Bronchial epithelial cell (primary cell): Measurements from ENCODE around the gene BMERB1. TPM values are rescaled to one million over a fixed set of nuclear protein-coding genes. Genes with fewer than 3 reads are reported as not detected.
A peak's percentile ranks its signal among the peaks of the same experiment; 100 is the strongest.
"Not testable (repeated sequence)": the region's sequence is repeated elsewhere in the genome, so short reads cannot be mapped to it uniquely, and the experiment has no call there.

ENCODE experiments used
- DNase-seq: peaks from one replicate; pipeline ENCODE4 v3.0.0-alpha.2; 2010; ENCODE audit warnings: low read depth
- FAIRE-seq: peaks from 2 replicates; lab custom pipeline; 2011; peaks lifted over from hg19 to GRCh38; lab: Jason Lieb, UNC
- H3K27me3 ChIP-seq: 2 replicates; pipeline ENCODE4 v1.5.1; 2011; ENCODE audit warnings: low read length; ENCODE audit not compliant: control insufficient read depth, insufficient read depth
- H3K36me3 ChIP-seq: 2 replicates; pipeline ENCODE4 v1.5.1; 2011; ENCODE audit warnings: low read length; ENCODE audit not compliant: control insufficient read depth, insufficient read depth
- H3K4me3 ChIP-seq: 2 replicates; pipeline ENCODE4 v1.5.1; 2011; ENCODE audit warnings: mild to moderate bottlenecking, low read depth, low read length, control low read depth
- total RNA-seq: library from RNA; depleted of rRNA; stranded (reverse); fragments of >200 nt; gene quantifications from 2 replicates; pipeline ENCODE4 v1.2.1, GENCODE V29; 2014
- TF ChIP-seq, protein P1 (sequence below): IDR thresholded peaks from 2 replicates; pipeline ENCODE4 v1.5.1; 2011; ENCODE audit warnings: mild to moderate bottlenecking, moderate library complexity, low read length, control low read depth, inconsistent platforms; ENCODE audit not compliant: insufficient read depth, severe bottlenecking

BMERB1 gene
- total RNA-seq, 1 donor from 2014 or later = 8.4 TPM

DNA sequence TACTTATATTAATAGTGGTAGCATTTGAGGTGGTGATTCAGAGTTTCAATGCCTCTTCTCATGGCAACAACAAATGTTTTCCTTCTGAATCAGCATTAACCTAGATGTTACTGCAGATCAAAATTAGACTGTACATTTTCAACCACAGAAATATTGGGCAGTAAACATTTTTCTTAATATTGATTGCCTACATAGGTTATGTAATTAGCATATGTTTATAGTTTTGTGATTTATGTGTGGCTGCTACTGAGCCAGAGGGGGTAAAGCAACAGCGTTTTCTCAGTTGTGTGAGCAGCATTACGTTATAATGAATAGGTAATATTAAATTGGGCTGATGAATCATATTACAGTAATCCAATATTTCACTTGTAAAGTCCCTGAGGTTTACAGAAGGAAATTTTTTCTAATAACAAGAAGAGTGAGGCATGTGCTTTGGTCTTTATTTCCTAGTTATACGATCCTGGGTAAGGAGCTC, 18.8 kb upstream of the BMERB1 start:
- peak; percentile 88 for DNase-seq
- TF ChIP-seq, protein P1, sequence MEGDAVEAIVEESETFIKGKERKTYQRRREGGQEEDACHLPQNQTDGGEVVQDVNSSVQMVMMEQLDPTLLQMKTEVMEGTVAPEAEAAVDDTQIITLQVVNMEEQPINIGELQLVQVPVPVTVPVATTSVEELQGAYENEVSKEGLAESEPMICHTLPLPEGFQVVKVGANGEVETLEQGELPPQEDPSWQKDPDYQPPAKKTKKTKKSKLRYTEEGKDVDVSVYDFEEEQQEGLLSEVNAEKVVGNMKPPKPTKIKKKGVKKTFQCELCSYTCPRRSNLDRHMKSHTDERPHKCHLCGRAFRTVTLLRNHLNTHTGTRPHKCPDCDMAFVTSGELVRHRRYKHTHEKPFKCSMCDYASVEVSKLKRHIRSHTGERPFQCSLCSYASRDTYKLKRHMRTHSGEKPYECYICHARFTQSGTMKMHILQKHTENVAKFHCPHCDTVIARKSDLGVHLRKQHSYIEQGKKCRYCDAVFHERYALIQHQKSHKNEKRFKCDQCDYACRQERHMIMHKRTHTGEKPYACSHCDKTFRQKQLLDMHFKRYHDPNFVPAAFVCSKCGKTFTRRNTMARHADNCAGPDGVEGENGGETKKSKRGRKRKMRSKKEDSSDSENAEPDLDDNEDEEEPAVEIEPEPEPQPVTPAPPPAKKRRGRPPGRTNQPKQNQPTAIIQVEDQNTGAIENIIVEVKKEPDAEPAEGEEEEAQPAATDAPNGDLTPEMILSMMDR = no peak
- Histone ChIP-seq H3K36me3 (no peaks in the 10 kb centered on the region), H3K27me3 (no peaks in the 10 kb centered on the region), H3K4me3 (no peak overlapping the region)
- FAIRE-seq = no peak

DNA sequence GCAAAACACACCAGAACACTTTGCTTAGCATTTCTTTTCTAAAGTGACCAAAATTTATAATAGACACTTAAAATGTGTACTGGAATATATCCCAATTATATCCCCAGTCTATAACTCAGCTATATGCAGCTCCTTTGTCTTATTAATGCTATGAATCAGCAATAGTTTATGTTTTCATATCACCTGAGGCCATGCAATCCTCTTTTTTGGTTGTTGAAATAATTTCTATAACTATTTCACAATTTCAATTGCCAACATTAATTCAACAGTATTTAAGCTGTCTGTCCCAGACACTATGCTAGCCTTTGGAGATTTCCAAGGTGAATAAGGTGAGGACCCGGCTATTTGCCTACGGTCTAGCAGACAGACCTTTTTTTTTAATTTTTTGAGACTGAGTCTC, 17.2 kb upstream of the BMERB1 start:
- FAIRE-seq (no peak), DNase-seq (no peak)
- Histone ChIP-seq H3K27me3 (no peaks in the 10 kb centered on the region), H3K4me3 (no peak overlapping the region), H3K36me3 (no peaks in the 10 kb centered on the region)
- TF ChIP-seq, protein P1 = no peak

DNA sequence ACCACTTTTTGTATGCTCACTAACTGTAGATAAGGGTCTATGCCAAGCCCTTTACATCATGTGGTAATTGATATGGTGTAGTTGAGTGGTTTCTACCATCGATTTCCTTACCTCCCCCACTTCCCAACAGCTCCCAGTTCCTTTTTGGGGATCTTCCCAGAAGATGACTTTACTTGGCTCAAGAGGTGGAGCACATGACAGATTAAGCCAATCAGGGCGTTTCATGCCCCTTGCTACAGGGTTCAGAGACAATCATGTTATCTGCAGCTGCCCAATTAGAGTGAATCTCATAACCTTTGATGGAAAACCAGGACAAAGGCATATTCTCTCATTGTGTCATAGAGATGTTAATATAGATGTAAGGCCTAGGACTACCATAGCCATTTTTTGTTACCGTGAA, 16.2 kb upstream of the BMERB1 start:
- no peaks in the 10 kb centered on the region for H3K36me3 ChIP-seq
- FAIRE-seq (no peak), DNase-seq (no peak)
- no peak overlapping the region for H3K4me3 ChIP-seq
- no peaks in the 10 kb centered on the region for H3K27me3 ChIP-seq
- TF ChIP-seq, protein P1 = no peak

DNA sequence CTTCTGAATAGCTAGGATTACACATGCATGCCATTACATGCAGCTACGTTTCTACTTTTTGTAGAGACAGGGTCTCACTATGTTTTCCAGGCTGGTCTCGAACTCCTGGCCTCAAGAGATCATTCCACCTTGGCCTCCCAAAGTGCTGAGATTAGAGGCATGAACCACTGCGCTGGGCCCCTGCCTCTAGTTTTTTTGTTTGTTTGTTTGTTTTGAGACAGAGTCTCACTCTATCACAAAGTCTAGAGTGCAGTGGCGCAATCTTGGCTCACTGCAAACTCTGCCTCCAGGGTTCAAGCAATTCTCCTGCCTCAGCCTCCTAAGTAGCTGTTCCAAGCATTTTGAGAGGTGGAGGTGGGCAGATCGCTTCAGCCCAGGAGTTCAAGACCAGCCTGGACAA, 12.7 kb upstream of the BMERB1 start:
- DNase-seq, H3K4me3 ChIP-seq, H3K36me3 ChIP-seq, H3K27me3 ChIP-seq, FAIRE-seq: not testable (repeated sequence)

DNA sequence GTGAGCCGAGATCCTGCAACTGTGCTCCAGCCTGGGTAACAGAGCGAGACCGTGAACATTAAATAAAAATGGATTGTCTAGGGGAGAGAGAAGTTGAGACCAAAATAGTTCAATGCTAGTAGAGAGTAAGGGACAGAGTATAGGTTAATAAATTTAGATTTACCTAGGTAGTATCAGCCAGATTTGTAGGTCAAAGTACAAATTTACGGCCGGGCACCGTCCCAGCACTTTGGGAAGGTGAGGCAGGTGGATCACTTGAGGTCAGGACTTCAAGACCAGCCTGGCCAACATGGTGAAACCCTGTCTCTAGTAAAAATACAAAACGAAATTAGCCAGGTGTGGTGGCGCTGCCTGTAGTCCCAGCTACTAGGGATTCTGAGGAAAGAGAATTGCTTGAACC, 12.2 kb upstream of the BMERB1 start:
- DNase-seq = no peak
- Histone ChIP-seq H3K27me3 (no peaks in the 10 kb centered on the region), H3K4me3 (no peak overlapping the region), H3K36me3 (no peaks in the 10 kb centered on the region)
- TF ChIP-seq, protein P1 = no peak
- no peak for FAIRE-seq

DNA sequence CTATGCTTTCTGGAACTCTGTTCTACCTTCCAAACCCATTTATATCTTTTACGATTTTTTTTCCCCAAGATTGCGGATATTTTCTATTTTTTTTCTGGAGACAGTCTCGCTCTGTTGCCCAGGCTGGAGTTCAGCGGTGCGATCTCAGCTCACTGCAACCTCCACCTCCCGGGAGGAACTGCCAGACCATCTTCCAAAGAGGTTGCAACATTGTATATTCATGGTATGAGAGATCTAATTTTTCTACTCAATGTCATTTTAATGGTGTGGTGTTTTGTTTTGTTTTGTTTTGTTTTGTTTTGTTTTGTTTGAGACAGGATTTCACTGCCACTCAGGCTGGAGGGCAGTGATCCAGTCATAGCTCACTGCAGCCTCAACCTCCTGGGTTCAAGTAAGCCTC, 8.5 kb upstream of the BMERB1 start:
- Histone ChIP-seq H3K36me3 (no peaks in the 10 kb centered on the region), H3K27me3 (no peaks in the 10 kb centered on the region), H3K4me3 (no peak overlapping the region)
- DNase-seq (no peak), FAIRE-seq (no peak)
- TF ChIP-seq, protein P1 = no peak
